ENCODE measurements around the gene SLC2A10.

SLC2A10 gene

GRCh38 chr20:46689754-46690085 lies 19.7 kb upstream of the SLC2A10 start:
- Histone ChIP-seq H3K36me3 (ENCODE audit: low read length) (peaks cover 18% of the 10 kb centered on the region), H3K79me2 (ENCODE audit: insufficient read depth, low read length) (peaks cover 45% of the 10 kb centered on the region), H3K27me3 (ENCODE audit: low read length) (no peaks in the 10 kb centered on the region), H3K27ac (ENCODE audit: low read depth, low read length) (peak overlapping the region; percentile 42; the same call in 1 of the 2 replicates), H3K4me2 (ENCODE audit: low read depth, low read length, poor library complexity, severe bottlenecking) (peak overlapping the region; percentile 77), H2AFZ (ENCODE audit: low read depth, low read length, severe bottlenecking) (peak overlapping the region; percentile 60), H3F3A (ENCODE audit: insufficient read depth) (no peaks in the 10 kb centered on the region), H3K9me2 (replicated peaks; ENCODE audit: insufficient read depth, low read length) (no peaks in the 10 kb centered on the region), H4K20me1 (ENCODE audit: low read depth, low read length) (peaks cover 7% of the 10 kb centered on the region; the same call in 1 of the 2 replicates), H3K9me3 (ENCODE audit: insufficient read depth, low read length) (no peaks in the 10 kb centered on the region), H3K4me3 (ENCODE audit: insufficient read depth, low read length, poor library complexity, severe bottlenecking) (peak overlapping the region; percentile 42), H3K9ac (ENCODE audit: low read length) (peak overlapping the region; percentile 82)
- TF ChIP-seq EZH2phosphoT487 (conservative IDR thresholded peaks at IDR 0.05; ENCODE audit: low read length) (no peak), CTCF (IDR thresholded peaks at IDR 0.05; ENCODE audit: insufficient read depth, low read length, poor library complexity, severe bottlenecking) (no peak)

DNA sequence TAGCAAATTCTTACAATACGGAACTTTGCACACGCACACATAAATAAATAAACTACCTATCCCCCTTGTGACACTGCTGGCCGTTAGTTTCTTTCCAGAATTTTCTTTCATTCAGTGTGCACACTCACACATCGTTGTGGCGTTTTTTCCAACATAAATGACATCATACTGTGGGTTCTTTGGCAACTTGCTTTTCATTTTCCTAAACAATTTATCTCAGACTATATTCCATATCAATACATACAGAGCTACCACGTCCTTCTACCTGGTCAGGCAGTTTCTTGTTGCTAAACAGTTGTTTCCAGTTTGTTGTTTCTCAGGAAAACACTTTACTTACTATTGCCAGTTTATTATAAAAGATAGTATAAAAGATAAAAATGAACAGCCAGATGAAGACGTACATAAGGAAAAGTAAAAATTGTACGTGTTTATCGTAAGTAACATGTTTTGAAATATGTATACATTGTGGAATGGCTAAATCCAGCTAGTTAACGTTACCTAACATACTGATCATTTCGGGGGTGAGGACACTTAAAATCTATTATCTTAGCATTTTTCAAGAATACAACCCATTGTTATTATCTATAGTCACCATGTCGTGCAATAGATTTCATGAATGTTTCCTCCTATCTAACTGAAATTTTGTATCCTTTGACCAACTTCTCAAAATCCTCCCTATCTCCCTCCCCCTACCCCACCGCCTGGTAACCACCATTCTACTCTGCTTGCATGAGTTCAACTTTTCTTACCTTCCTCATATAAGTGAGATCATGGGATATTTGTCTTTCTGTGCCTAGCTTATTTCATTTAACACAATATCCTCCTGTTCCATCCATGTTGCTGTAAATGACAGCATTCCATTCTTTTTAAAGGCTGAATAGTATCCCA lies 19.0 kb upstream of the SLC2A10 start:
- Histone ChIP-seq H3K4me2 (ENCODE audit: low read depth, low read length, poor library complexity, severe bottlenecking) (peak overlapping the region; percentile 77), H2AFZ (ENCODE audit: low read depth, low read length, severe bottlenecking) (peak overlapping the region; percentile 60), H3F3A (ENCODE audit: insufficient read depth) (no peaks in the 10 kb centered on the region), H4K20me1 (ENCODE audit: low read depth, low read length) (peaks cover 7% of the 10 kb centered on the region; the same call in 1 of the 2 replicates), H3K4me3 (ENCODE audit: insufficient read depth, low read length, poor library complexity, severe bottlenecking) (peak overlapping the region; percentile 42), H3K27me3 (ENCODE audit: low read length) (no peaks in the 10 kb centered on the region), H3K36me3 (ENCODE audit: low read length) (peaks cover 13% of the 10 kb centered on the region), H3K9me3 (ENCODE audit: insufficient read depth, low read length) (no peaks in the 10 kb centered on the region), H3K9me2 (replicated peaks; ENCODE audit: insufficient read depth, low read length) (no peaks in the 10 kb centered on the region), H3K79me2 (ENCODE audit: insufficient read depth, low read length) (peaks cover 39% of the 10 kb centered on the region), H3K9ac (ENCODE audit: low read length) (peak overlapping the region; percentile 82), H3K27ac (ENCODE audit: low read depth, low read length) (no peak overlapping the region)
- TF ChIP-seq CTCF (IDR thresholded peaks at IDR 0.05; ENCODE audit: insufficient read depth, low read length, poor library complexity, severe bottlenecking) (no peak), EZH2phosphoT487 (conservative IDR thresholded peaks at IDR 0.05; ENCODE audit: low read length) (no peak)

GRCh38 chr20:46691196-46691595 lies 18.3 kb upstream of the SLC2A10 start:
- Histone ChIP-seq H3F3A (ENCODE audit: insufficient read depth) (no peaks in the 10 kb centered on the region), H2AFZ (ENCODE audit: low read depth, low read length, severe bottlenecking) (no peak overlapping the region), H3K4me2 (ENCODE audit: low read depth, low read length, poor library complexity, severe bottlenecking) (no peak overlapping the region), H3K27me3 (ENCODE audit: low read length) (no peaks in the 10 kb centered on the region), H3K36me3 (ENCODE audit: low read length) (peaks cover 6% of the 10 kb centered on the region), H3K9ac (ENCODE audit: low read length) (no peak overlapping the region), H3K27ac (ENCODE audit: low read depth, low read length) (no peak overlapping the region), H4K20me1 (ENCODE audit: low read depth, low read length) (peaks cover 7% of the 10 kb centered on the region; the same call in 1 of the 2 replicates), H3K4me3 (ENCODE audit: insufficient read depth, low read length, poor library complexity, severe bottlenecking) (no peak overlapping the region), H3K9me2 (replicated peaks; ENCODE audit: insufficient read depth, low read length) (no peaks in the 10 kb centered on the region), H3K79me2 (ENCODE audit: insufficient read depth, low read length) (peaks cover 32% of the 10 kb centered on the region), H3K9me3 (ENCODE audit: insufficient read depth, low read length) (no peaks in the 10 kb centered on the region)
- no peak for TF ChIP-seq CTCF (IDR thresholded peaks at IDR 0.05; ENCODE audit: insufficient read depth, low read length, poor library complexity, severe bottlenecking)
- no peak for TF ChIP-seq EZH2phosphoT487 (conservative IDR thresholded peaks at IDR 0.05; ENCODE audit: low read length)
